Measurements from ENCODE around the gene GUCY1A2.

The GUCY1A2 gene

DNA sequence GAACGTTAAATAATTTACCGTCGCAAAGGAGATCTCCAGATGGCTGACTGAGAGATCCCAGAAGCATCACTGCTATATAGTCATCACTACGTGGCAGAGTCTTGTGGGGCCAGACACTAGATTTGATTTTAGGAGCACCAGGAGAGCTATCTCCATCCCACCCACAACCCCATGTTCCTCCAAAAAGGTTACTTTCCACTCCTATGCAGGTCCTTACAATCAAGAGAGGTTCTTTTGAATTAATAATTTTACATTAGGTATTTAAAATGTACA, 19.4 kb downstream of the GUCY1A2 start:
- DNase-seq (ENCODE audit: low read depth, low spot score) = no peak

DNA sequence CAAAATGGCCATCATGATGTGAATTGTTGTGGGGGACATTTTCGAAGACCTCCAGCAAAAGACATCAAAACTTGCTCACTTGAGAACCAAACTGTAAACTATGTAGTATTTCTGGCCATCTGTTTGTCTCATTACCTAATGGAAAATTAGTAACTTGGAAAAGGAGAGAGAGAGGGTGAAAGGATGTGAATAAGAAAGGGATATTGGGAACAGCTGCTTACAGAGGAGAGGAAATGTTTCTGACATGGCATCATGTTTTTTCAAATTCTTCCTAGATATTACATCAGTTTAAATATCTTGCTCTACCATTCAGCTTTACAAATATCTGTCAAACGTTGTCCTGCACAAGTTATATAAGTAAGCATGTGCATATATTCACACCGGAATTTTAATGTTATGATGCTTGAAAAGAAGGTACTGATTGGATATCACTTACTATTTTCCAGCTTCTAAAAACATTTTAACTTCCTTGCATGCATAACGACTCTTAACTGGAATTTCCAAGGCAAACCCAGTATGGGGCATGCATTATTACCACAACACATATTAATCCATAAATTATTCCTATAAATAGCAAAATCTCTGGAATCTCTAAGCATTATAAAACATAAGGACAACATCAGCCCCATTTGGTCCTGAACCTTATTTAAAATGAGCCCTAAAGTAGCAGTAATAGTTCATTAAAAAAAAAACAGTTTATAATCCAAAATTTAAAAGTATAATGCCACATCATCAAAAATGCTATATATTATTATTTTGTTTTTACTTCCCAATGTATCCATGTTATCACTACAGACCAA, 20.0 kb downstream of the GUCY1A2 start:
- DNase-seq (ENCODE audit: low read depth, low spot score) = no peak

DNA sequence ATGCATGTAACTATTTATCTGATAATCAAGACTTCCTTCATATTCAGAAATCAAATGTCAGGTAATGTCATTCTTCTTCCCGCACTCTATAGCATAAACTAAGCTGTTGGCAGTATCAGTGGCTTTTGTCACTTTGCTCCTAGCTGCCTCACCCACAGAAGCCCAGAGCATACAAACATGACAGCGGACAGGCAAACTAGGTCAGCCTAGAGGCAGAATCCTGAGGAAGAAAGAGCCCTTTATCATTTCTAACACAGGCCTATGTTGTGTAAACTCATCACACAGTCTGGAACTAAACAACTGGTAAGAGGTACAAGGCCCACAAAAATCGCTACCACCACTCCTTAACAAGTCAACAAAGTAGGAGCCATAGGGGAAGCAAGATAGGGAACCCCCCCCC, 21.0 kb downstream of the GUCY1A2 start:
- no peak for DNase-seq (ENCODE audit: low read depth, low spot score)

DNA sequence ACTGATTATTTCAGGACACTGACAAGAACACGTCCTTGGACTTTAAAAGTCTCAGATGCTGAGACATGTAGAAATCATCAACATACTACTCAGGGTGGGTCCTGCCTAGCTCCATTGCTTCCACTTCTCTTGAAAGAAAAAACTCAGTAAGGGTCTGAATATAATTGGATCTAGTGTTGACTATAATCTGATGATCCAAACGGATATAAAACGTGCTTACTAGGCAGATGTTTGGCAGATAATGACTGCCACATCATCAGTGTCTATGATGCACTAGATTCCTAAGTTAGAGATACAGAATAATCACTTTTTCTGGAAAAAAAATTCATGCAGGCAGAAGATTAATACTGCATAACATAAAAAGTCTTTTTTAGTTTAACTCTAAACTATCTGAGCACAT, 21.6 kb downstream of the GUCY1A2 start:
- no peak for DNase-seq (ENCODE audit: low read depth, low spot score)

DNA sequence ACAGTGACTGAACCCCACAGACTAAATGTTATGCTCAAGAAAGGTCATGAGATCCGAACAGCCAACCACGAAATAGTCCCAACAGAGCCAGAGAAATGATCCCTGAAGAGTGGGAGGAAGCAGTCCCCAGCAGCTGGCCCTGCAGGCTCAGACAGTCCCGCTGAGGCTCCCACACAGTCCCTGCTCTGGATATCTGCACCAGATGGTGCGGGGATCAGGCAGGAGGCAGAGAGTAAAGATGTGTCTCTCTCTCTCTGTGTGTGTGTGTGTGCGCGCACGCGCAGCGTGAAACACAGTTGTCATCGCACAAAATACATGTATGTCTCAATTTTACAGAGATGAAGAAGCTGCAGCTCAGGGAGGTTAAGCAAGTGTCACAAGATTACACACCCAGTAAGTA, 27.9 kb downstream of the GUCY1A2 start:
- no peak for DNase-seq (ENCODE audit: low read depth, low spot score)

DNA sequence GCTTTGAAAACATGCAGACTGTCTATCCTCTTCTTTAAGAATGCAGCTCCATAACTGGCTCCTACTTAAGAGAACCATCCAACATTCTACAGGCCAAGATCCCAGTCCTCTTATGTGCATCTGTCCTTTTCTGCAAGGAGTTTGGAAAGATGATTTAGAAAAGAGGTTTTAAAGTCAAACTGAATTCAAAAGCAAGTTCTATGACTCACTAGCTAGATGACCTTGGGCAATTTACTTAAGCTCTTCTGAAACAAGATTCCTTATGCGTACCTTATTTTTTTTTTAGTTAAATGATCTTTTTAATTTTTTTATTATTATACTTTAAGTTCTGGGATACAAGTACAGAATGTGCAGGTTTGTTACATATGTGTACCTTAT, 29.2 kb downstream of the GUCY1A2 start:
- DNase-seq (ENCODE audit: low read depth, low spot score) = no peak

DNA sequence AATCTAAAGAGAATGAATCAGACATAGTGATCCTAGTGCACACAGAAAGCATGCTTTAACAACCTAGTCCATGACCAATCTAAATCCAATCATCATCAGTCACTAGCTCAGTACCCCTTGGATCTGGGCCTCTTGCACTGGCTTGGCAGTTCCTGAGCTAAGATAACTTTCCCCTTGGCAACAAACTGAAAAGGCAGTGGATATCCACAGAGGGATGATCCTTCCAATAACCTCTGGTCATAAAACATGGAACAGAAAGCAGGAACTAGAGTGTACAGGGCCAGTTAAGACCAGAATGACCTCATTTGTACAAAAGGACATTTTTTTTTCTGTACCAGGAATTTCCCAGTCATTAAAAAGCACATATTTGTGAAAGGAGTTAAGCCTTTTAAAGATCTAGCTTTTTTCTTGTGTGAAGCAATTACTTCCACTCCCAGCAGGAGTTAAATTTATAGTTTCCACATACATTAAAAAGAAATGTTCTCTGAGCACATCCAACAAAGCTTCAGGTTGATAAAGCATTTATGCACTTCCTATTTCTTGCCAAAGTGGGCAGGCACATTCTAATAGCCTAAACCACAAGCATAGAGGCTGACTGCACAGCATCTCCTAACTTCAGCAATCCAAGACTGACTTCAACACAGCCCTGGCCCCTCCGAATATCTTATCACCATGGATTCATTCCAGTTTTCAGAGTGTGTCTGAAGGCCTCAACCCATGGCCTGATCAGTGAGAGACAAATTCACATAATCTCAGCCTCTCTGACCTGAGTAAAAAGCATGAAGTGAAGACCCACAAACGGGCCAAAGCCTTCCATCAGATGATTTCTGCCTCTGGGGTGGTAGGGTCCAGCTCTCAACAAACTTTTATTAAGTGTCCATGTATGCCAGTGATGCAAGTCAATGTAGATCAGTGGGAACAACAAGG, 29.9 kb downstream of the GUCY1A2 start:
- no peak for DNase-seq (ENCODE audit: low read depth, low spot score)

DNA sequence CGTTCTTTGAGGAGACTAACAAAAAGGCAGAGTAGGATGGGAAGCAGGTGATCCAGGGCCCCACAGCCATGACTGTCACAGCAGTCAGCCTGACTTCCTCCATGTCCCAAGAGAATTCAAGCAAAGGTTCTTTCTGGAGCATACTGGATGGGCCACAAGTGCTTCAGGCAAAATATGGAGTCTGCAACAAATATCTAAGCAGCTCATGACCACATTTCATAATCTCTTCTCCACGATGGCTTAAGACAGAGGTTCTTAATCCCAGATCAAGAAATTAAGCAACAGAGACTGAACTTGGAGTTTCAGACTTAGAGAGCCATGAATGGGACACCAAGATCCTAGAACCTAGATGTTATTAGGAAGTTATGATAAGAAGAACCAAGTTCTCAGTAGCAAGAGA, 31.6 kb downstream of the GUCY1A2 start:
- DNase-seq (ENCODE audit: low read depth, low spot score) = no peak

DNA sequence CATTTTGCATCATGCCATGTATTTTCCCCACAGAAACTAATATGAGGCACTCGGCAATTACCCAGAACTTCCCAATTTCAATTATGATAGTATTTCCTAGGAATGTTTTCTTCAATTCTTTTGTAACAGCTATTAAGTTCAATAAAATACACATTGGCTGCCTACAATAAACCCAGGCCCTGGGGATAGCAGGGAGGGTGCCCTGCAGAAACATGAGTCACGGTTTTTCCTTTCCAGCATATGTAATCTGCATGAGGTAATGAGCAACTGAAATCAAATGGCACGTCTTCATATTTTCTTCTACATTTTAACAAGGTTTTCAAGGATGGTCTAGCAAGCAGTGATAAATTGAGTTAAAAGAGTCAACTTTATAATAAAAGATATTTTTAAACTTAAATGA, 32.0 kb downstream of the GUCY1A2 start:
- DNase-seq (ENCODE audit: low read depth, low spot score) = no peak

DNA sequence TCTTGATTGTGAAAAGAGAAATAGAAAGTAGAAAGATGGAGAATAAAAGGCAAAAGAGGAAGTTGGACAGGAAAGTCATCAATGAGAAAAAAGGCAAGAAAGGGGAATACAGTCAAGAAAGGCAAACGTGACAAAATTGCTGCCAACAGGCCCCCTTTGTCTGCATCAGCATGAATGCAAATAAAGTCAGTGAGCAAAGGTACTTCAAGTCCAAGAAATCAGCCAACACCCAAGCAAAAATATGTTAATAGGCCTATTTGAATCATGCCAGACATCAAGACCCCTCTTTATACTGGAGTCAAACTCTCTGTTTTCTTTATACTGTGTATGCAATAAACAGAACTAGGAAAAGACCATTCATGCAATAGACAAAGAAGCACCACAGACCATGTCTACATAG, 34.3 kb downstream of the GUCY1A2 start:
- no peak for DNase-seq (ENCODE audit: low read depth, low spot score)

DNA sequence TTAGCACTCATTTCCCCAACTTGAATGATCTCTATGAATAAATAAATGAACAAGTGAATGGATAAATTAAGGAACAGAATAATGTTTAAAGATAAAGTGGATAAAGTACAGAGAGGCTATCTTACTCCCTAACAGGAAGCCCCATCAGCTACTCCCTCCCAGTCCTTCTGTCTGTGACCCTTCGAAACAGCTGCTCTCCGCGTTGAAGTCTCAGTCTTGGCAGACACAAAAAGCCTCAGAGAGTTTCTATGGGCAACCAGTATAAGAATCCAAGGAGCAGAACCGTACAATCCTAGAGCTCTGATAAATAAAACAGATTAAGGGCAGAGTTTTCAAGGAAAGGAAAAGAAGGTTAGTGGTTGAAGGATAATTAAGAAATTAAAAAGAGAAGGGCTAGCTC, 35.0 kb downstream of the GUCY1A2 start:
- no peak for DNase-seq (ENCODE audit: low read depth, low spot score)

DNA sequence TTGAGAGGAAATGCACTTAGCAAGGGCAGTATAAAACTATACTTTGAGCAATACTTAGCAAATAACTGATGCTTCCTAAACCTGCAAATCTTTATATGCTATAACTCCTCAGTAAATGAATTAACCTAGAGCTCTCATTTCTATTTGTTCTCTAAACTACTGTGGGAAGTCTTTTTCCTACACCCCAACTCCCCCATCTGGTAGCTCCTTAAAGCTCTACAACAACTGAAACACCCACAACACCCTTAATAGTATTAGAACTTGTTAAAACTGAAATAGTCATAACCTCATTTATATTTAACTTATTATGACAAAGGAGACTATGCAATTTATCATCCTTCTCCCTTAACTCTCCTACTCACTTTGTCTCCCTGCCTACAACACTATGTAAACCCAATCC, 43.4 kb downstream of the GUCY1A2 start:
- DNase-seq (ENCODE audit: low read depth, low spot score) = no peak

DNA sequence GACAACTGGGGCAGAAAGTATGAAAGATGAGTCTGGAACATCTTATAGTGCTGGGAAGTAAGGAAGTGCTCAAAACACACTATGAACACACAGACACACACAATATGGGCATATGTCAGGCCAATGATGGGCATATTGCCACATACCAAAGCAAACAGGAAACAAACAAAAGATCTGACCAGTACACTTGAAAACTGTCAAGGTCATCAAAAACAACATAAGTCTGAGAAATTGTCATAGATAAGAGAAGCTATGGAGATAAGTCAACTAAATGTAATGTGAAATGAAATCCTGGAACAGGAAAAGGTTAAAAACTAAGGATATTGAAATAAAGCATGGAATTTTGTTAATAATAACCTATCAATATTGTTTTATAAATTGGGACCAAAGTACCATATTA, 46.4 kb downstream of the GUCY1A2 start:
- DNase-seq (ENCODE audit: low read depth, low spot score) = no peak

DNA sequence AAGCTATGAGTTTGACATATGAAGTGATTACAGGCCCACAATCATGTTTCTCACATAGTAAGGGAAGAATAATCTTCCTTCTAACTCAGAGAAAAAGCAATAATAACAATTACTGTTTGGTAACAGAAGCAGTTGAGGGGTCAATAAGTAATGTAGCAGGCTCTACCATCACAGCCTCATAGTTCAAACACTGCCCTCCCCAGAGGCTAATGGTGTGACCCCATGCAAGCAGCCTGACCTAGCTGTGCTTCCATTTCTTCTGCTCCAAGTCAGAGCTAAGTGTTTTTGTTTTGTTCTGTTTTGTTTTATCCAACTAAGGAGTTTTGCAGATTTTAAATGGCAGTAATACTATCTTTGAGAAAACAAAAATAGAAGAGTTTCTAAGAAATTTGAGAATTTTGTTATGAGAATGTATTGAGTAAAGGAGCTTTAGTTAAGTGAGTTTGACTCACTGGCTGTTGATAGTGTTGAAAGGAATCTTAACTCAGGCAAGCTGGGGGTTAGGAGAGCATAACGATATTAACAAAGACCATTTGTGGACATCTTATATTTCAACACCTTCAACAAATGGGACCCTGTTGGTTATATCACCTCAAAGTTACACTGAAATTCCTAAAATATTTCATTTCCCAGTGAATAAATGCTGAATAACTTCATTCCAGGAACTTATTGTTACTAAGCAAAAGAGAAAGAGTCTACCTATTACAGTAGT, 48.5 kb downstream of the GUCY1A2 start:
- DNase-seq (ENCODE audit: low read depth, low spot score) = no peak

DNA sequence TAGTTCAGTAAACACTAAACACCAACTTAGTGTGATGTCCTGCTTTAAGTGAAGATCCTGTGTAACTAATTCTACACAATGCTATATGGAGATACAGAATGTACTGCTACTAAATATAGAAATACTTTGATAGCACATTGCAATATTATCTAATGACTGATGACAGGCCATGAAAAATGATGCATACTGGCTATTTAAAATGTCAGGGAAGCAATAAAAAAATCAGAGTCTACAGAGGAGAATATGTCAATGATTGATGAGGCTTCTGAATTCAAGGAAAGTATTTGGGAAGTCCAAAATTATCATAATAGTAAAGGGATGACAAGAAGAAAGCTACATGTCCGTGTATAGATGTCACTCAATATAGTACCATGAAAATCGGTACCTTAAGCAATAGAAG, 55.3 kb downstream of the GUCY1A2 start:
- no peak for DNase-seq (ENCODE audit: low read depth, low spot score)

DNA sequence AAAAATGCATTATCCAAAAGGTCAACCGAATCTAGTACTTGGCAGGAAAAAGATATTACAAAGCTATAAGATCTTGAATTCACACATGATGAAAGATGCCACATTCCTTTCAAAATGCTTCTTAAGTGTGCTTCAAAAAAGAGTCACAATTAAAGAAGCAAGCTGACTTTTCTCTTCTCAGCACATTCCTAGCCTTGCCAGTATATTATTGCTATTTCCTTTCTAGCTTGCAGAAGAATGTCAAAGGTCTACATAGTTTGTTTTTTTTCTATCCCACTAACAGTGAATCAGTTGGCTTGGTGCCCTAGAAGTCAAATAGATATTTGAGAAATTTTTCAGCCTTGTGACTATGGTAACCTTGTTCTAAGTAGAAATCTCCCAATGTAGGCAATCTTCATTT, 56.8 kb downstream of the GUCY1A2 start:
- no peak for DNase-seq (ENCODE audit: low read depth, low spot score)

DNA sequence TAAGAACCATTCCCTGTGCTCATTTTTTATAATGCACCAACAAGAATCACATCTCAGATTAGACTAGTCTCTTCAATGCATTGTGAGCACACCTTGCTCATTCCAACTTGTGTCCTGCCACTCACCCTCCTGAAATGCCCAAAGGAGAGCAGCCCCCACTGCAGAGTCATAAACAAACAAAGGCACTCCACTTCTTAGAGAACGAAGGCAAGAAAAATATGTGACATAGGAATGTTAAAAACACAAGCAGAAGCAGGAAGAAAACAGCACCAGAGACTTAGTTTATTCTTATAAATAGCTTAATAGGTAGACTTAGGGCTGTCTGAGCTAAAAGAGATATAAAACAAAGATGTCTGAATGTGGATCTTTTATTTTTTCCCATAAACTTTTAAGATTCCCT, 57.2 kb downstream of the GUCY1A2 start:
- no peak for DNase-seq (ENCODE audit: low read depth, low spot score)

DNA sequence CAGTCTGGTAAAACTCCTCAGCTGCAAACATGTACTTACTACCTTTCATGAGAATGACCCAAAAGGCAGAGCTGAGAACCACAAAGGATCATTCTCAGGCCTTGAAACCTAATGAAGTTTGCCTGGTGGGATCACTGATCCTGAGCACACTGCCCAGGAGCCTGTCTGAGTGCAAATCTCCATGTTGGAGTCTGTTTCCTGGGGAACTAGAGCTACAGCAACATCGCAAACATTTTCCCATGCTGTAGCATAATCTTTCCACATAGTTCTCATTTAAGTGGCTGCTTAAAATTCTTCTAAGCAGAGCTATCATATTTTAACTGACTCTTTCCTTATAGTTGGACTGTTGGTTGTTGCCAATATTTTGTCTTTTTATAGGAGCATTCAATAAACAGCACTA, 58.5 kb downstream of the GUCY1A2 start:
- DNase-seq (ENCODE audit: low read depth, low spot score) = no peak

DNA sequence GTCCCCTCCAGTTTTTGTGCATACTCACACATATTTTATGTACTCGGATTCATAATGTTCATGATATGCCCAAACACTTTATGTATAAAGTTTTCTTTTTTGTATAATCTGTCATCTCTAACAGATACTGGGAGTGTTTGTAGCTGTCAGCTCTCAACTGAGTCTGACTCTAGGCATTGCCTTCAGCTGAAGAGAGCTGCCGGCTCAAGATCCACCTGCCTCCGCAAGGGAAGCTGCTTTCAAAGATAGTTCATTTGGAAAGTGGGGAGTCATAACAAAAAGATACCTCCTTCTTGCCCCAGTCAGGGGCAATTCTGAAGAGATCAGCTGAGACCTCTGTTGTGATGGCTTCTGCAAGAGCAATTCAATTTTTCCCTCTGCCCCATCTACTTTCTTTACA, 58.9 kb downstream of the GUCY1A2 start:
- DNase-seq (ENCODE audit: low read depth, low spot score) = no peak

DNA sequence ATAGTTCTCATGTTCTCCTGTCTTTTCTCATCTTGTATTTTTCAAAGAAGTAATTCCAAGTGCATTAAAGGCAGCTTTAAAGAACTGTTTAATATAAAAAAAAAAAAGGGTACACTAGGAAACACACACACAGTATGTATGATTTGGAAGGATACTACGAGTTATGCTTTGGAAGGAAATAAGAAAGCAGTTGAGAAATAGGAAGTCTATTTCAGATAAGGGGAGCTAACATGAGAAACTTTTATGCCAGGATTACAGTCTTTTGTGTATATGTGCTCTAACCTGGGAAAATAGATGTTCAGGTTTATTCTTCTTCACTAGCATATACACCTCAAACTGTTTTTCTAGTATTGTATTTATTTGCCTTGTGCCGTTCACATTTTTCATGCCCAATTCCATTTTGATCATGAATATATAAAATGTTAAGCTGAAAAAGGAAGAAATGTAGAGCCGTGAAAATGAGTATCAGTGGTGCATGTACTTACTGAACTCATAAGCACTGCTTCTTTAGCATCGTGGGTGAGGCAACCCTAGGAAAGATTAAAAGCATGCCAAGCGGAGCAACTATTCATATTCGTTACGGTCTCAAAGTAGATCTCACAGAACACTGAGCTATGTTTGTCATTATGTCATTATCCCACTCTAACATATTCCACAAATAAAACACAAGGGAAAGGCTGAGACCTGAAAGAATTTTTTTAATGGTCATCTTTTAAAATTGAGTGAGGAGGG, 59.6 kb downstream of the GUCY1A2 start:
- no peak for DNase-seq (ENCODE audit: low read depth, low spot score)

DNA sequence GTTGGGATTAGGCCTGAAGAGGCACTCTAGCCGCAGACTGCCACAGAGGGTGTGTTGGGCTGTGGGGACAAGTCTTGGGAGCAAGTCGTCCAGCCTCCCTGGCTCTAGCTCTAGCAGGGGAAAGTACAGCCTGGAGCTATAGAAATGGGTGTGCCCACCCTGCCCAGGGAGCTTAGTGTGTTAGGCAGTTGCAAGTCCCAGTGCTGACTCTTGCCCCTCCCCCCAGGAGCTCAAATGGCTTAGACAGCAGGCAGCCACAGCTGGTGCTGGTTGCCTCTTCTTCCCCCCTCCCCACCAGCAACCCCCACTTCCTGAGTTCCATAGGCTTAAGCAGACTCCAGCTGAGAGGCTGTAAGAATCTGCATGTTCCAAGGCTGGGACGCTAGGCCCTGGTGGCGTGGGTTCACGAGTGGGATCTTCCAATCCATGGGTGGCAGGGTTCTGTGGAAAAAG, 61.2 kb downstream of the GUCY1A2 start:
- DNase-seq (ENCODE audit: low read depth, low spot score) = no peak

DNA sequence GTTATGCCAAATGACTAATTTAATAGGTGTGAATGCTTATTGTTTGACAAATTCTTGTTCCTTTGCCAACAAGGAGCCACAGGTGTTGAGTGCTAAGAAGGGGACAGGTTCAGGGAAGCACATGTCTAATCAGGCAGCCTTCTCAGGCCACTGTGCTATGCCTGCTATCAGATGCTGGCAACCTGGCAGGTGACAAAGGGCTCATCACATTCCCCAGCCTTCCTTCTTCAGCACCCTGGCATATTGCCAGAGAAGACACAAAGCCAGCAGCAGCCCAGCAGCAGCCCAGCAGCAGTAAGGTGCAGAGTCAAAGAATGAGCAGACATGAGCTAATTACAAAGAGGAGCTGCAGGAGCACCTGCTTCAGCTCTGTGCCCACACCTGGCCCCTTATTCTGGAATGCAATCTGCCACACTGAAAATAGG, 68.2 kb downstream of the GUCY1A2 start:
- no peak for DNase-seq (ENCODE audit: low read depth, low spot score)
